Uterus (tissue), 4 donors: ENCODE data around the gene MYL6B. TPM values are rescaled to one million over a fixed set of nuclear protein-coding genes. Genes with fewer than 3 reads are reported as not detected.
A peak's percentile ranks its signal among the peaks of the same experiment; 100 is the strongest.

ENCODE experiments used
- DNase-seq, 2 donors: peaks; one replicate each; pipeline ENCODE4 v3.0.0-alpha.2; 2019 to 2020
- H3K27ac ChIP-seq, 2 donors: fragments of 200-600 bp; sonication (generic); 1 replicate in 1 of 2; 2 replicates in 1 of 2; pipeline ENCODE4 v1.5.1; 2016 to 2018
- H3K27me3 ChIP-seq, 2 donors: fragments of 200-600 bp; sonication (generic); one replicate each; pipeline ENCODE4 v1.5.1; 2018 to 2019; ENCODE audit warnings: control low read depth in 1 of 2
- H3K36me3 ChIP-seq, 2 donors: fragments of 200-600 bp; sonication (generic); one replicate each; pipeline ENCODE4 v1.5.1; 2019; ENCODE audit warnings: control low read depth in 1 of 2
- H3K4me1 ChIP-seq, 2 donors: fragments of 200-600 bp; sonication (generic); one replicate each; pipeline ENCODE4 v1.5.1; 2018 to 2019; ENCODE audit warnings: control low read depth in 1 of 2
- H3K4me3 ChIP-seq, 2 donors: fragments of 200-600 bp; sonication (generic); 1 replicate in 1 of 2; 2 replicates in 1 of 2; pipeline ENCODE4 v1.5.1; 2018 to 2019; ENCODE audit warnings: mild to moderate bottlenecking in 1 of 2
- H3K9me3 ChIP-seq, 2 donors: fragments of 200-600 bp; sonication (generic); one replicate each; pipeline ENCODE4 v1.5.1; 2019; ENCODE audit warnings: control low read depth in 1 of 2
- CTCF ChIP-seq, 4 experiments: fragments of 200-600 bp in 2 of 4; fragments of 450-650 bp in 2 of 4; sonication (generic) in 2 of 4; IDR thresholded peaks; one replicate each; pipeline ENCODE4 v1.5.1; 2016 to 2019; ENCODE audit warnings: antibody characterized with exemption in 4 of 4, mild to moderate bottlenecking in 2 of 4, moderate library complexity in 1 of 4
- POLR2A ChIP-seq, 2 donors: fragments of 450-650 bp; IDR thresholded peaks; one replicate each; pipeline ENCODE4 v1.6.1; 2016; ENCODE audit warnings: antibody characterized with exemption in 2 of 2, mild to moderate bottlenecking in 1 of 2, moderate library complexity in 1 of 2
- intact Hi-C: fragments of 100-400 bp; cut with DNase I; formaldehyde crosslinking; loops from one replicate; pipeline ENCODE4 v1.15.1; 2023; ENCODE audit warnings: low total_unique reads
- total RNA-seq, 4 donors: library from RNA; depleted of rRNA in 3 of 4; stranded (reverse); fragments of >200 nt in 3 of 4; gene quantifications; one replicate each; pipeline versions ENCODE4 v1.1.0 to v1.2.4, GENCODE V29; 2014 to 2023
- donor health status: DM: yes; HTN: yes; CAD: no.

MYL6B gene
- total RNA-seq, 4 donors from 2014 or later: 6.7 to 57.5 (median 27.0) TPM

DNA sequence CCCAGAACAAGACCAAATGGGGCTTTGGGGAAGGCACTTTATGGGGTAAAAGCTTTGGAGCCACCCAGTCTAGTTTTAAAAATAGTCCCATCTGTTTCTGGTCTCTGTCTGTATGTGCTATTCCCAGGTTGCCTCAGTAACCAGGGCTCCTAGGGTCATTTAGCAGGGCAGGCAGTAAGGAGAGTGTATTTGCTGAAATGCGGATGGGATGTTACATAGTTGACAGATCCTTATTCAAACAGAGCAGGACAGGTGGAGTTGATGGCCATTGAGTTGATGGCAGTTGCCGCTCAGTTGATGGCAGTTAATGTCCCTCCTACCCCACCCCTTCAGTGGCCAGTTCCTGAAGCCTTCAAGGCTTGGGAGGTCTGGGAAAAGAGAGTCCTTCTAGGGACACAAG is 29.8 kb upstream of the MYL6B start:
- TF ChIP-seq CTCF (IDR thresholded peaks at IDR 0.05) (no peak), POLR2A (IDR thresholded peaks at IDR 0.05) (no peak)
- Histone ChIP-seq H3K9me3 (no peaks in the 10 kb centered on the region), H3K36me3 (no peaks in the 10 kb centered on the region), H3K27me3 (no peaks in the 10 kb centered on the region), H3K4me3 (no peak overlapping the region), H3K4me1 (peaks cover 13 to 20% of the 10 kb centered on the region in 2 donors), H3K27ac (peak overlapping the region in 1 of 2 donors; percentile 30)
- DNase-seq: no peak
- intact Hi-C loops: no loop called here

- intact Hi-C loops: no loop called here
- Histone ChIP-seq H3K4me3 (no peak overlapping the region), H3K4me1 (peaks cover 10 to 13% of the 10 kb centered on the region in 2 donors), H3K36me3 (no peaks in the 10 kb centered on the region), H3K27ac (peak overlapping the region in 1 of 2 donors; percentile 89), H3K27me3 (no peaks in the 10 kb centered on the region), H3K9me3 (no peaks in the 10 kb centered on the region)
- no peak for DNase-seq
- TF ChIP-seq CTCF (IDR thresholded peaks at IDR 0.05): no peak
- TF ChIP-seq POLR2A (IDR thresholded peaks at IDR 0.05): no peak
These were observed 28.3 kb upstream of the MYL6B start for GRCh38 chr12:56124133-56124532.

- no peak for DNase-seq
- intact Hi-C loops: loop anchor here (5.0 kb wide), 1 partner anchor 36 kb away; no protein-coding TSS in a partner anchor
- Histone ChIP-seq H3K4me3 (no peak overlapping the region), H3K9me3 (no peaks in the 10 kb centered on the region), H3K27me3 (no peaks in the 10 kb centered on the region), H3K4me1 (peaks cover 8 to 10% of the 10 kb centered on the region in 2 donors), H3K27ac (peak overlapping the region; percentile 88 to 89), H3K36me3 (no peaks in the 10 kb centered on the region)
- TF ChIP-seq POLR2A (IDR thresholded peaks at IDR 0.05): no peak
These were observed 25.6 kb upstream of the MYL6B start for GRCh38 chr12:56126732-56127239.

DNA sequence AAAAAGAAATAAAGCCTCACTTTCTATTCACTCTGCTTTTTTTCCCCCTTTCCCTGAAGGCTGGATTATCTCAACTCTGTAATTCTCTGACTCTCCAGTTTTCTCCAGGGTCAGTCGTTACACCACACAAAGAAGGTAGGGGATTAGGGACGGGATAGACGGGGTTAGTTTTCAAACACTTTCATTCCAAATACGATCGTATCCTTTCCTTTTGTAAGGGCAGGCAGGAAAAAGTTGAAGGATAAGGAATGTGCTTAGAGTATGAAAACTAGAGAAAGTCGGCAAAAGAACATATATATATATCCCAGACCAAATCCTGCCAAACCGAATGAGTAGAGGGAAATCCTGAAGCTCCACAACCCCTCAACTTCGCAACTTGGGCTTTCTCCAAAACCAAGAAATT is 24.9 kb upstream of the MYL6B start:
- DNase-seq: no peak
- no peaks in the 10 kb centered on the region for H3K36me3 ChIP-seq
- intact Hi-C loops: loop anchor here (5.0 kb wide), 1 partner anchor 35 kb away; no protein-coding TSS in a partner anchor
- TF ChIP-seq POLR2A (IDR thresholded peaks at IDR 0.05) (peak in 1 of 2 donors; percentile 75), CTCF (IDR thresholded peaks at IDR 0.05) (peak in 1 of 4 experiments; percentile 12)
- H3K9me3 ChIP-seq: no peaks in the 10 kb centered on the region
- peaks cover 8 to 10% of the 10 kb centered on the region in 2 donors for H3K4me1 ChIP-seq
- H3K27me3 ChIP-seq: no peaks in the 10 kb centered on the region
- H3K4me3 ChIP-seq: peak overlapping the region; percentile 10 to 36
- H3K27ac ChIP-seq: peak overlapping the region; percentile 88 to 89

DNA sequence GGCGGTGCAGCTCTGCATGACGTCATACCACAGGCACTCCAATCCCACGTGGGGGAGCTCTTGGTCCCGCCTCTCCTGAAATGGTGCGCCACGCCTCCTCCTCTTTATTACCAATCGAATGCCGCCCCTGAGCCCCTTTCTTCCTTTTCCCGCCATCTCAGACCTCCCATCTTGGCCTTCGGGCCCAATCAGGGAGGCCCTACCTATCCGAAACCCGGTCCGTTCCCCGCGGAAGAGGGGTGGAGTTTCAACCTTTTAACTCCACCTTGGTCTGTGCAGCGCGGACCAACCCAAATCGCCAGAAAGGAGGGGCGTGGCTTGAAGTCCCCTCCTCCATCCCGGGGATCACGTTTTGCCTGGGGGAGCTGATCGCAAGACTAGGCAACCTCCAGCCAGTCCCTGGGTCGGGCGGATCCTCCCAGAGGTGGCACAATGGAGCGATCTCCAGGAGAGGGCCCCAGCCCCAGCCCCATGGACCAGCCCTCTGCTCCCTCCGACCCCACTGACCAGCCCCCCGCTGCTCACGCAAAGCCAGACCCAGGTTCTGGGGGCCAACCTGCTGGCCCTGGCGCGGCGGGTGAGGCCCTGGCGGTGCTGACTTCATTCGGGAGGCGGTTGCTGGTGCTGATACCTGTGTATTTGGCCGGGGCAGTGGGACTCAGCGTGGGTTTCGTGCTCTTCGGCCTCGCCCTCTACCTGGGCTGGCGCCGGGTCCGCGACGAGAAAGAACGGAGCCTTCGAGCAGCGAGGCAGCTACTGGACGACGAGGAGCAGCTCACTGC is 24.3 kb upstream of the MYL6B start, which contains the start of gene ESYT1:
TSS of gene ESYT1 (plus strand) at position 380 of the 782 bp plus-strand sequence. CDS start at position 433, 53 bp downstream.
- TF ChIP-seq CTCF (IDR thresholded peaks at IDR 0.05): peak in 1 of 4 experiments; percentile 39
- TF ChIP-seq POLR2A (IDR thresholded peaks at IDR 0.05): peak; percentile 97 to 99
- Histone ChIP-seq H3K27ac (peak within 1 kb of the TSS; percentile 89 to 91), H3K36me3 (no peaks in the 10 kb centered on the region), H3K4me3 (peak within 1 kb of the TSS; percentile 56 to 95), H3K4me1 (peaks cover 8 to 10% of the 10 kb centered on the region in 2 donors), H3K9me3 (no peaks in the 10 kb centered on the region), H3K27me3 (no peaks in the 10 kb centered on the region)
- peak; percentile 98 to 100 for DNase-seq
- intact Hi-C loops: loop anchor here (5.0 kb wide), 1 partner anchor 34 kb away; no protein-coding TSS in a partner anchor
